ENCODE results near the gene NPY5R. TPM values are rescaled to one million over a fixed set of nuclear protein-coding genes. Genes with fewer than 3 reads are reported as not detected.

Gene NPY5R
- total and polyA plus RNA-seq, 2 experiments from 2014 or later, result 0.30 to 0.46 TPM

DNA sequence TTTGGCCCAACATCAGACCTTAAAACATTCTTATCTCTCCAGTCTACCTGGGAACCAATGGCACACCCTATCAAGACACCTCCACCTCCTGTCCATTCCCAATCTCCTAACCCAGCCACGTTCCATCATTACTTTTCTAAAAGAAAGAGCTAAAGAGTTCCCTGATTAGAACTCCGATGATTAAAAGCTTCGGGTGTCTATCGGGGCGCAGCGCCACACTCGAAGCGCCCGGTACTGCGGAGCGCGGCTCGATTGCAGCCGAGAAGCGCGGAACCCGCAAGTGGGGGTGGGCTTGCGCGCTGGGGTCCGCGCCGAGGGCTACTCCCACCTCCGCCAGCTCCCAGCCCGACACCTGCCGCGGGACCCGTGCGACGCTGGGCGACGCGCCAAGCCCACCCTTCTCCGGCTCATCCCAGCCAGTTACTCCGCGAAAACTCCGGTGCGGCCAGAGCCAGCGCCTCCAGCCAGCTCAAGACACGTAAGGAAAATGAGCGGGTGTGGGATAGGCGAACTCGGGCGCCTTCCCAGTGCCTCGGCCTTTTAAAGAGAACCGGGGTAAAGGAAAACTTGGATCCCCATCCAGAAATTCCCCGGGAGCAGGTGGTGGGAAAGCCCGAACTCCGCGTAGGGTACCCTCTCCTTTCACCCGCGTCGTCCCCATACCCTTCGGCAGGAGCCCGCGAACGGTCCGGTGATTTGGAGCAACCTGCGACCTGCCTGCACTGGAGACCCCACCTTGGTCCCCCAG lies 11.9 kb upstream of the NPY5R start:
- peak overlapping the region; percentile 91 for H2AFZ ChIP-seq
- peak; percentile 50 for DNase-seq (ENCODE audit: low spot score)
- peak overlapping the region; percentile 88 for H3K4me2 ChIP-seq
- H3K36me3 ChIP-seq (replicated peaks; ENCODE audit: insufficient read depth, low read depth), result no peaks in the 10 kb centered on the region
- no peaks in the 10 kb centered on the region for H3K9me3 ChIP-seq (ENCODE audit: low read depth)
- H3K4me1 ChIP-seq (ENCODE audit: insufficient read depth), result no peaks in the 10 kb centered on the region
- H3K27me3 ChIP-seq, result peaks cover 18% of the 10 kb centered on the region
- no peak overlapping the region for H3K27ac ChIP-seq
- 1% methylated on average over 57 of the region's 58 CpGs for WGBS (ENCODE audit: low lambda C conversion rate, missing lambda C conversion rate)
- H4K20me1 ChIP-seq (ENCODE audit: insufficient read depth, poor library complexity, severe bottlenecking), result no peaks in the 10 kb centered on the region
- no peaks in the 10 kb centered on the region for H3K79me2 ChIP-seq
- H3K4me3 ChIP-seq, result peak overlapping the region; percentile 80
- H3K9me2 ChIP-seq (replicated peaks; ENCODE audit: insufficient read depth), result no peaks in the 10 kb centered on the region
- TF ChIP-seq EZH2phosphoT487 (IDR thresholded peaks at IDR 0.05; ENCODE audit: low read depth, severe bottlenecking, unreplicated experiment) (no peak), EZH2 (IDR thresholded peaks at IDR 0.05; ENCODE audit: borderline replicate concordance) (peak; percentile 63)
- TF ChIP-seq, protein P1, sequence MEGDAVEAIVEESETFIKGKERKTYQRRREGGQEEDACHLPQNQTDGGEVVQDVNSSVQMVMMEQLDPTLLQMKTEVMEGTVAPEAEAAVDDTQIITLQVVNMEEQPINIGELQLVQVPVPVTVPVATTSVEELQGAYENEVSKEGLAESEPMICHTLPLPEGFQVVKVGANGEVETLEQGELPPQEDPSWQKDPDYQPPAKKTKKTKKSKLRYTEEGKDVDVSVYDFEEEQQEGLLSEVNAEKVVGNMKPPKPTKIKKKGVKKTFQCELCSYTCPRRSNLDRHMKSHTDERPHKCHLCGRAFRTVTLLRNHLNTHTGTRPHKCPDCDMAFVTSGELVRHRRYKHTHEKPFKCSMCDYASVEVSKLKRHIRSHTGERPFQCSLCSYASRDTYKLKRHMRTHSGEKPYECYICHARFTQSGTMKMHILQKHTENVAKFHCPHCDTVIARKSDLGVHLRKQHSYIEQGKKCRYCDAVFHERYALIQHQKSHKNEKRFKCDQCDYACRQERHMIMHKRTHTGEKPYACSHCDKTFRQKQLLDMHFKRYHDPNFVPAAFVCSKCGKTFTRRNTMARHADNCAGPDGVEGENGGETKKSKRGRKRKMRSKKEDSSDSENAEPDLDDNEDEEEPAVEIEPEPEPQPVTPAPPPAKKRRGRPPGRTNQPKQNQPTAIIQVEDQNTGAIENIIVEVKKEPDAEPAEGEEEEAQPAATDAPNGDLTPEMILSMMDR (IDR thresholded peaks at IDR 0.05; ENCODE audit: poor library complexity), result peak; percentile 25

DNA sequence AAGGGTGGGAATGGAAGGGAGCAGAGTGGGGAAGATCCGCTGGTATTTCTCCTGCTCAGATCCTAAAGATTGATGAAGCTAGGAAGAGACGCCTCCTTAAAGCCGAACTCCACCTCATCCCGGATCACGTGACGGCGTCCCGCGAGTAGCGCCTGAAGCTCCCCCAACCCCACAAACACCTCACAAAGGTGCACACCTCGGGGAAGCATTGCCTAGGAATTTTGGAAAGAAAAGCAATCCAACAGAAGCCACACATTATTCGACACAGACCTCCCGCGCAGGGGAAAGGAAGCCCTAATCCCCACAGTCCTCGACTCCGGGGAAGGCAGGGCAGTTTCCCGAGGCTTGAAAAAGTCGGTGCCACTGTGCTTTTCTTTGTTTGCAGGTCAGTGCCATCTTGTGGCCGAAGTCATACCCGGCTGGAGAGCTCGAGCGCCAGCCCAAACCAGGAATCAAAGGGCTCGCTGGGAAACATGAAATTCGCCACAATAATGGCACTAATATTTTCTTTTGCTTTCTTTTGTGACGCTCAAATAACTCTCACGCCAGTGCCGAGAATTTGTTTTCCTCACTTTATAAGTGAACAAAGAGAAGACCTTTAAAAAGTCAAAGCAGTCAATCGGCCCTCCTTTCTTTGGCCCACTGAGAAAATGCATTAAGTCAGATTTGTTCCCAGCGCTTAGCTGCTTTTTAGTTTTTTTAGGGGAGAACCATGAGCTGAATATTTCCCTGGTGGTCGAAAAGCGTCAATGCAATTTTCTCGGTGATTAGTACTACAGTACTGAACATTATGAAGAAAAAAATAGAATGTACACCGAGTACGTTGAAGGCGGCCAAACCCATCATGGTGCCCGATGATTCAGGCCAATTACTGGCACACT lies 10.9 kb upstream of the NPY5R start, which contains the start of gene NPY1R:
TSS of gene NPY1R (minus strand) at position 71 of the 881 bp plus-strand sequence. CDS start 6,042 bp downstream, outside the sequence.
- Histone ChIP-seq H3K27me3 (peaks cover 18% of the 10 kb centered on the region), H3K36me3 (replicated peaks; ENCODE audit: insufficient read depth, low read depth) (no peaks in the 10 kb centered on the region), H3K27ac (peak within 1 kb of the TSS; percentile 17)

DNA sequence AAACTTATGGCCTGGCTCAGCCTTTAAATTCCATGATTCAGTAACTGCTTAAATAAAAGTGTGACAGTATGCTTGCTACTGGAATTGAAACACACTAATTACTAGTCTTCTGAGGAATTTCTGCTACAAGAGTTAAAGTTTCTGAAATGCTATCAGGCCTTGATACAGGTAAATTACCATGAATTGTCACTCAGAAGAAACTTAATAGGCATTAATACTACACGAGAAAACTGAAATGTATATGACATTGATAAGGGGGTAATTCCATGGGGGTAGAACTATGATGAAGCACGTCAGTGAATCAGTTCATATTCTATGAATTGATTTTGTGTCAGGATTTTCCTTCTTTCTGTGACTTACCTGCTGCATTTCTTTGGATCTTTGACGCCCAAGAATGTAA lies 8.3 kb upstream of the NPY5R start:
- H3K9me2 ChIP-seq (replicated peaks; ENCODE audit: insufficient read depth), result no peaks in the 10 kb centered on the region
- no peak overlapping the region for H2AFZ ChIP-seq
- peaks cover 19% of the 10 kb centered on the region for H3K27me3 ChIP-seq
- H3K36me3 ChIP-seq (replicated peaks; ENCODE audit: insufficient read depth, low read depth), result no peaks in the 10 kb centered on the region
- H3K9me3 ChIP-seq (ENCODE audit: low read depth), result no peaks in the 10 kb centered on the region
- H3K27ac ChIP-seq, result no peak overlapping the region
- no peak for DNase-seq (ENCODE audit: low spot score)
- no peak overlapping the region for H3K4me2 ChIP-seq
- H3K79me2 ChIP-seq, result no peaks in the 10 kb centered on the region
- H4K20me1 ChIP-seq (ENCODE audit: insufficient read depth, poor library complexity, severe bottlenecking), result no peaks in the 10 kb centered on the region
- 94% methylated on average over 3 of the region's 3 CpGs for WGBS (ENCODE audit: low lambda C conversion rate, missing lambda C conversion rate)
- H3K4me3 ChIP-seq, result no peak overlapping the region
- no peak for TF ChIP-seq EZH2 (IDR thresholded peaks at IDR 0.05; ENCODE audit: borderline replicate concordance)
- TF ChIP-seq EZH2phosphoT487 (IDR thresholded peaks at IDR 0.05; ENCODE audit: low read depth, severe bottlenecking, unreplicated experiment), result no peak
- TF ChIP-seq, protein P1 (IDR thresholded peaks at IDR 0.05; ENCODE audit: poor library complexity), result no peak
- no peaks in the 10 kb centered on the region for H3K4me1 ChIP-seq (ENCODE audit: insufficient read depth)

More for the DNA sequence above, 10.9 kb upstream of the NPY5R start, which contains the start of gene NPY1R:
- no peaks in the 10 kb centered on the region for H3K9me2 ChIP-seq (replicated peaks; ENCODE audit: insufficient read depth)
- peak within 1 kb of the TSS; percentile 91 for H2AFZ ChIP-seq
- 12% methylated on average over 36 of the region's 36 CpGs for WGBS (ENCODE audit: low lambda C conversion rate, missing lambda C conversion rate)
- H3K9me3 ChIP-seq (ENCODE audit: low read depth), result no peaks in the 10 kb centered on the region
- peak within 1 kb of the TSS; percentile 88 for H3K4me2 ChIP-seq
- no peaks in the 10 kb centered on the region for H3K4me1 ChIP-seq (ENCODE audit: insufficient read depth)
- no peaks in the 10 kb centered on the region for H4K20me1 ChIP-seq (ENCODE audit: insufficient read depth, poor library complexity, severe bottlenecking)
- DNase-seq (ENCODE audit: low spot score), result peak; percentile 88
- no peaks in the 10 kb centered on the region for H3K79me2 ChIP-seq
- H3K4me3 ChIP-seq, result peak within 1 kb of the TSS; percentile 80
- TF ChIP-seq EZH2phosphoT487 (IDR thresholded peaks at IDR 0.05; ENCODE audit: low read depth, severe bottlenecking, unreplicated experiment), result no peak
- TF ChIP-seq, protein P1 (IDR thresholded peaks at IDR 0.05; ENCODE audit: poor library complexity), result peak; percentile 86
